GM12864 (cell line): ENCODE measurements around the gene ENHO.
"Not testable (repeated sequence)": the region's sequence is repeated elsewhere in the genome, so short reads cannot be mapped to it uniquely, and the experiment has no call there.

Experiments
- DNase-seq: peaks from one replicate; pipeline ENCODE4 v3.0.0-alpha.2; 2011; ENCODE audit warnings: low read depth
- H3K4me3 ChIP-seq: 2 replicates; pipeline ENCODE4 v1.5.1; 2011; ENCODE audit warnings: mild to moderate bottlenecking, low read depth, low read length, control low read depth
- CTCF ChIP-seq: IDR thresholded peaks from 2 replicates; pipeline ENCODE4 v1.5.1; 2011; ENCODE audit warnings: low read depth, mild to moderate bottlenecking, moderate library complexity, low read length, control low read depth, inconsistent platforms; ENCODE audit errors: missing control alignments

ENHO gene

DNA sequence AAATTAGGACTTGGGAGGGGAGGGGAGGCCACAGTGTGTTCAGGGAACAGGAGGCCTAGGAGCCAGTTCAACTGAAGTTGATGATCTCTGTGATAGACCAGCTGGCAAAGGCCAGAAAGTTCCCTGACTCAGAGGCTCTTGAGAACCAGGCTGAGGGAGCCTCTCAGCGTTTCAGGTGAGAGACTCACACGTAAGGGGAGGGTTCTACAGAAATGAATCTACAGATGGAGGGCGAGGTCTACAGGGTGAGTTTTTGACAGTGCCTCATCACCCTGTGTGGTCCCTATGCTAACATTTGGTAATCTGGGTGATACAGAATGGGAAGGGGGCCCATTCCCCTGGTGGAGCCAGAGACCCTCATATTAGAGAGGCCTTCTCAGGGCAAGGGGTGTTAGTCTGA lies 32.0 kb downstream of the ENHO start:
- no peak overlapping the region for H3K4me3 ChIP-seq
- TF ChIP-seq CTCF: no peak
- DNase-seq: no peak

- DNase-seq: no peak
- TF ChIP-seq CTCF: no peak
- H3K4me3 ChIP-seq: no peak overlapping the region
Measured at GRCh38 chr9:34490360-34490759, 32.4 kb downstream of the ENHO start.

DNA sequence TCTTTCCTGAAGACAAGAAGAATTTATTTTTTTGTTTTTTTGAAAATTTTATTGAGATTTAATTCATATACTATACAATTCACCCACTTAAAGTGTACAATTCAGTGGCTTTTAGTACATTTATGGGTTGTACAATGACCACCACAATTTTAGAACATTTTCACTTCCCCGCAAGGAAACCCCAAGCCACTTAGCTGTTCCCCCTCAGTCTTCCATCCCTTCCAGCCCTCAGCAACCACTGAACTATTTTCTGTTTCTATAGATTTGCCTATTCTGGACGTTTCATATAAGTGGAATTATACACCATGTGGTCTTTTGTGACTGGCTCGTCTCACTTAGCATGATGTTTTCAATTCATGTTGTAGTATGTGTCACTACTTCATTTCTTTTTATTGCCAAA lies 36.2 kb downstream of the ENHO start:
- no peak overlapping the region for H3K4me3 ChIP-seq
- no peak for TF ChIP-seq CTCF
- no peak for DNase-seq

DNA sequence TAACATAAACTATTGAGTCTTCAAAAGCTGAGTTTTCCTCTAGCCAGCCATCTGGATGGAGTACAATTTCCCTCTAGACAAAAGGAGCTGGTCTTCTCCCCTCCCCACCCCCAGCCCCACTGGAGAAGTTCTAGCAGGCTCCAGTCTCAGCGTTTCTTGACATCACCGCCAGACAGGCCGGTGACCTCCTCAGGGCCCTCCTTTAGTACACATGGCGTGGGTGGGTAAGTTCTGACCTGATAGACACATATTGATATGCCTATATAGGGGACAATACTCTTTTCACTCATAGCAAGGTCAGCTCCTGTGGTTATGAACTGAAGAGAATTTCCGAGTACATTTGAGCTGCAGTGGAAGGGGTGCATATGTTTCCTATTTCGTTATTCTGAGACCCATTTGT lies 37.0 kb downstream of the ENHO start:
- H3K4me3 ChIP-seq: no peak overlapping the region
- no peak for DNase-seq
- no peak for TF ChIP-seq CTCF

- H3K4me3 ChIP-seq: no peak overlapping the region
- TF ChIP-seq CTCF: no peak
Measured at GRCh38 chr9:34484678-34485077, 38.1 kb downstream of the ENHO start.

DNA sequence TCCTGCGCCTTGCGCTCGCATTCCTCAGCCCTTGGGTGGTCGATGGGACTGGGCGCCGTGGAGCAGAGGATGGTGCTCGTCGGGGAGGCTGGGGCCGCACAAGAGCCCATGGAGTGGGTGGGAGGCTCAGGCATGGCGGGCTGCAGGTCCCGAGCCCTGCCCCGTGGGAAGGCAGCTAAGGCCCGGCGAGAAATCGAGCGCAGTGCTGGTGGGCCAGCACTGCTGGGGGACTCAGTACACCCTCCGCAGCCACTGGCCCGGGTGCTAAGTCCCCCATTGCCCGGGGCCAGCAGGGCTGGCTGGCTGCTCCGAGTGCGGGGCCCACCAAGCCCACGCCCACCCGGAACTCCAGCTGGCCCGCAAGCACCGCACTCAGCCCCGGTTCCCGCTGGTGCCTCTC lies 40.0 kb downstream of the ENHO start:
- not testable (repeated sequence) for DNase-seq, H3K4me3 ChIP-seq

More at GRCh38 chr9:34484678-34485077, 38.1 kb downstream of the ENHO start:
- no peak for DNase-seq

- H3K4me3 ChIP-seq, DNase-seq: not testable (repeated sequence)
Measured at GRCh38 chr9:34481620-34482019, 41.2 kb downstream of the ENHO start.

DNA sequence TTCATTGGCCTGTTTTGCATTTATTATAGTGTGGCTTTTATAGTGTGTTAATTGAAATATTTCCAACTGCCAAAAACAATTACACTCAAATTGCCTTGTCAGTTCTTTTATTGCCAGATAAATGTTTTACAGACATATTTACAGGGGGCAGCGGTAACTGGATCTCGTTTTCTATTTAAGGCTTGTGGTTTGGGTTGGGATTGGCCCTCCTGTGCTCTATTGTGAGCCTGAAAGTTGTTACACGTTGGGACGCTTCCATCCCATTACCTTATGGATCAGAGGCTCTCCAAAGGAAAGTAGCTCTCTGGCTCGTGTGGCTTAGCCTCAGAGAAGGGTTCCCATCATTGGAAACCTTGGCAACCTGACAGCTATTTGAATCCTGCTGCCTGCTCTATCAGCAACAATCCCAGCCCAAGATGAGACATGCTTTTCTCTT lies 43.3 kb downstream of the ENHO start:
- no peak for DNase-seq
- TF ChIP-seq CTCF: no peak
- no peak overlapping the region for H3K4me3 ChIP-seq
